Activated CD4-positive, CD25-positive, alpha-beta regulatory T cell treated with anti-CD3 and anti-CD28 coated beads, Interleukin-2, amount 50 U/mL, for 24 hours (primary cell): ENCODE measurements around the gene ACSF2.

ENCODE experiments used
- ATAC-seq, 2 donors: fragments of 150-1000 bp; cut with Tn5 transposase; one replicate each; pipeline ENCODE4 v1.10.0; 2021; ENCODE audit warnings: mild to moderate bottlenecking in 1 of 2, moderate library complexity in 1 of 2

The ACSF2 gene

GRCh38 chr17:50440172-50440837 is 14.3 kb downstream of the ACSF2 start:
- ATAC-seq, result no peak

DNA sequence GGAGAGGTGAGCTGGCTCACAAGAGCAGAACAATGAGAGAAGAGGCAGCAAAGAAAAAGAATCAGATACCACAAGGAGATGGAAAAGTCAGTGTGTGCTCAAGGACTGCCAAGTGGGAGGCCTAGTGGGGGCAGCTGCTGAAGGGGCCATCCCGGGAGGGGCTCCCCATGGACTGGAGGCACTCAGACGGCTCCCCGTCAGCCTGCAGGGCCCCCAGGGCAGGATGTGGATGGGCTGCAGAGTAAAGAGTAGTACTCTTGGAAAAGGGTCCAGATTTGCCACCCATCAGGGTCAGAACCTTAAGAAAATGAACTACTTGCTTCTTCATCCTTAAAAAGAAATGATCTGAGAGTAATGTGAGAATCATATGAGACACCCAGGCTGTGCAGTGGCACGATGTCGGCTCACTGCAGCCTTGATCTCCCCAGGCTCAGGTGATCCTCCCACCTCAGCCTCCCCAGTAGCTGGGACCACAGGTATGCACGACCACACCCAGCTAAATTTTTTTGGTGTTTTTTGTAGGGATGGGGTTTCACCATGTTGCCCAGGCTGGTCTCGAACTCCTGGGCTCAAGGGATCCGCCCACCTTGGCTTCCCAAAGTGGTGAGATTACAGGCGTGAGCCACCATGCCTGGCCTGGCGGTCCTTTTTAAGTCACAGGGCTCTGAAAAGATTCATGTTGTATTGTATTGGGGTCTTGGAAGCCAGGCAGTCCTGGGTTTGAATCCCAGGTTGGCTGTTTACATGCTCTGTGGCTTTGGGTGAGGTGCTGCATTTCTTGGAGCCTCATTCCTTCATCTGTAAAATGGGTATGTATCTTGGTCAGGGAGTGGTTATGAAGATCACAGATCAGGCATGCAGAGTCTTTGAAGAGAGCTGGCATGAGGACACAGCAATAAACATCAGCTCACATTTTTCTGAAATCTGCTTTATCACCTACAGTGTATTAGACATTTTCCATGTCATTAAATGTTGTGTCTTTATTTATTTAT is 15.1 kb downstream of the ACSF2 start:
- no peak for ATAC-seq

GRCh38 chr17:50443505-50443974 is 17.5 kb downstream of the ACSF2 start:
- no peak for ATAC-seq

DNA sequence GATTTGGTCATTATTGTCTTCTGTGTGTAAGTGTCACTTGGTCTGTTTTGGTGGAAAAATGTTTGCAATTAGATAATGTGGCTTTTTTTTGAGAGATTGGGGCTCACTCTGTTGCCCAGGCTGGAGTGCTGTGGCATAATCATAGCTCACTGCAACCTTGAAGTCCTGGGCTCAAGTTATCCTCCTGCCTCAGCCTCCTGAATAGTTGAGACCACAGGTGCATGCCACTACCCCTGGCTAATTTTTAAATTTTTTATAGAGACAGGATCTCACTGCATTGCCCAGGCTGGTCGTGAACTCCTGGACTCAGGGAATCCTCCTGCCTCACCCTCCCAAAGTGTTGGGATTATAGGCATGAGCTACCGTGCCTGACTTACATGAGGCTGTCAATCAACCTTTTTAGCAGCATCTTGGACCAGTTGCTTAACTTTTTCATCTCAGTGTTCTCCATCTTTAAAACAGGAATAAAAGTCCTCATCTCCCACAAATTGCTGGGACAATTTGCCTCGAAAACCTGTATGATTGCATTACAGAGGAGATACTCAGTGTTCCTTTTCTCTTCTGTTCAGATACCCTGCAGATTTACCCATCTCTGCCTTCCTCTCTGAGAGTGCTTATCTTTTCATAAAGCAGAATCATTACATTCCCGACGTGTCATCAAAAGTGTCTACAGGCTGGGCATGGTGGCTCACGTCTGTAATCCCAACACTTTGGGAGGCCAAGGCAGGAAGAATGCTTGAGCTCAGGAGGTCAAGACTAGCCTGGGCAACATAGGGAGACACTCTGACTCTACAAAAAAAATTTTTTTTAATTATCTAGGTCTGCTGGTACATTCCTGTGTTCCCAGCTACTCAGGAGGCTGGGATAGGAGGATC is 19.1 kb downstream of the ACSF2 start:
- no peak for ATAC-seq

GRCh38 chr17:50445730-50446325 is 19.8 kb downstream of the ACSF2 start:
- no peak for ATAC-seq

DNA sequence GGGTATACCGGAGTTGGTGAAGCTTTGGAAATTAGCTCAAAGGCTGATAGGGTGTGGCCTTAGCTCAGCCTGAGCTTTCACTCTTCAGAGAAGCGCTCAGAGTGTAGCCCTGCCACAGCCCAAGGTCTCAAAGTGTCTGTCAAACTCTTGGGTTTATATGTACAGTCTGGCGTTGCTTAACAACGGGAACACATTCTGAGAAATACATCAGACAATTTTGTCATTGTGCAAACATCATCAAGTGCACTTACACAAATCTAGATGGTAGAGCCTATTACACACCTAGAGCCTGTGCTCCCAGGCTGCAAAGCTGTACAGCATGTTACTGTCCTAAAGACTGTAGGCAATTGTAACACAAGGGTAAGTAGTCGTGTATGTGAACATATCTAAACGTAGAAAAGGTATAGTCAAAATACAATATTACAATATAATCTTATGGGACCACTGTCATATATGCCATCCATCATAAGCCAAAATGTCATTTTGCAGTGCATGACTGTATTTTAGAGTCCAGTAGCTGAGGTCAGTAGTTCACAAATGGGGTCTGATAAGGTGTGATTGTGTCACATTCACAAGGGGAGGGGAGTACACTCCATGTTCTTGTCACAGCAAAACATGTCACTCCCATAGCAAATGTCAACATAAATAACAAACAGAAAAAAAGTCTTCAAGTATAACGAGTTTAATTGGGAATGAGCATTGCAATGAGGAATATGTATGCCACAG is 22.0 kb downstream of the ACSF2 start:
- ATAC-seq, result no peak

DNA sequence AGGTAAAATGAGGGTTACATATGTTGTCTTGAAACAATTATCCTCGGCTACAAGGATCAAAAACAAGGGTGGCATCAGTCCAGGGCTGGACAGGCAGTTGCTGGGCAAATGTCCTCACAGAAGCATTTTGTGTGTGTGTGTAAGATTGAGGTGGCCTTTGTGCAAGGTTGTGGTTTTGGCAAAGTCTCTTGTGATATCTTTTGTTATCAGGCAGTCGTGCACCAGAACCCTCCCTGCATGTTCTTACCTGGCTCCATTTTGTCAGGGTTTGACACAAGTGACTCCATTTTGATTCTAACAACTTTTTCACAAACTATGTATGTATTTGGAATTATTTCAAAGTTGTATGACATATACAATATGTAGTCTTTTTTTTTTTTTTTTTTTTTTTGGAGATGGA is 22.6 kb downstream of the ACSF2 start:
- ATAC-seq, result no peak

DNA sequence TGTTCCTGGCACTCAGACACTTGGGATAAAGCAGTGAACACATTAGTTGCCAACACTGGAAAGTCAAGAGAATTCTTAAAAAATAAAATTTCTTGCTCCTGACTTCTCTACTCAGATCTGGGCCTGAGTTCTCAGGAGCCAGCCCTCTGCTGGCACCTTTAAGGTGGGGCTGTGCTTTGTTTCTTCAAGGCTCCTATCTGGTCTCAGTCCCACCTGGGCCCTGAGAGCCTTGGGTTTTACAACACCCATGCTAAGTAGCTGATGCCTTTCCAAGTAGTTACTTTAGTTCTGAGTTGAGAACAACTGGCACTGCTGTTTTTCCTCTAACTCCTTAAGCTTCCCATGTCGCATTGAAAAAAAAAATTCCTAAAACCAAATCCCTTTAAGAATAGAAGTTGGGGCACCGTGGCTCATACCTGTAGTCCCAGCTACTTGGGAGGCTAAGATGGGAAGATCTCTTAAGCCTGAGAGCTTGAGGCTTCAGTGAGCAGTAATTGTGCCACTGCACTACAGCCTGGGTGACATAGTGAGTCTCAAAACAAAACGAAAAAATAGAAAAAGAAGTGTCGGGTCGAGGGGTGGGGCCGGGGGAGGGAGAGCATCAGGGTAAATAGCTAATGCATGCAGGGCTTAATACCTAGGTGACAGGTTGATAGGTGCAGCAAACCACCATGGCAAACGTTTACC is 26.1 kb downstream of the ACSF2 start:
- ATAC-seq, result no peak

- no peak for ATAC-seq
Observed at GRCh38 chr17:50452630-50453300, 26.7 kb downstream of the ACSF2 start.

DNA sequence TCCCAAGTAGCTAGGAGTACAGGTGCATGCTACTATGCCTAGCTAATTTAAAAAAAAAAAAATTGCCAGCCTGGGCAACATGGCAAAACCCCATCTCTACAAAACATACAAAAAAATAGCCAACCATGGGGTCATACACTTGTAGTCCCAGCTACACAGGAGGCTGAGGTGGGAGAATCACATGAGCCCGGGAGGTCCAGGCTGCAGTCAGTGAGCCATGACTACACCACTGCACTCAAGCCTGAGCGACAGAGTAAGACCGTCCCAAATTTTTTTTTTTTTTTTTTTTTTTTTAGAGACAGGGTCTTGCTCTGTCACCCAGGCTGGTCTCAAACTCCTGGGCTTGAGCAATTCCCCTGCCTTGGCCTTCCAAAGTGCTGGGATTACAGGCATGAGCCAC is 27.9 kb downstream of the ACSF2 start:
- ATAC-seq, result no peak

GRCh38 chr17:50457621-50458020 is 31.6 kb downstream of the ACSF2 start:
- no peak for ATAC-seq

GRCh38 chr17:50458270-50458669 is 32.3 kb downstream of the ACSF2 start:
- no peak for ATAC-seq

DNA sequence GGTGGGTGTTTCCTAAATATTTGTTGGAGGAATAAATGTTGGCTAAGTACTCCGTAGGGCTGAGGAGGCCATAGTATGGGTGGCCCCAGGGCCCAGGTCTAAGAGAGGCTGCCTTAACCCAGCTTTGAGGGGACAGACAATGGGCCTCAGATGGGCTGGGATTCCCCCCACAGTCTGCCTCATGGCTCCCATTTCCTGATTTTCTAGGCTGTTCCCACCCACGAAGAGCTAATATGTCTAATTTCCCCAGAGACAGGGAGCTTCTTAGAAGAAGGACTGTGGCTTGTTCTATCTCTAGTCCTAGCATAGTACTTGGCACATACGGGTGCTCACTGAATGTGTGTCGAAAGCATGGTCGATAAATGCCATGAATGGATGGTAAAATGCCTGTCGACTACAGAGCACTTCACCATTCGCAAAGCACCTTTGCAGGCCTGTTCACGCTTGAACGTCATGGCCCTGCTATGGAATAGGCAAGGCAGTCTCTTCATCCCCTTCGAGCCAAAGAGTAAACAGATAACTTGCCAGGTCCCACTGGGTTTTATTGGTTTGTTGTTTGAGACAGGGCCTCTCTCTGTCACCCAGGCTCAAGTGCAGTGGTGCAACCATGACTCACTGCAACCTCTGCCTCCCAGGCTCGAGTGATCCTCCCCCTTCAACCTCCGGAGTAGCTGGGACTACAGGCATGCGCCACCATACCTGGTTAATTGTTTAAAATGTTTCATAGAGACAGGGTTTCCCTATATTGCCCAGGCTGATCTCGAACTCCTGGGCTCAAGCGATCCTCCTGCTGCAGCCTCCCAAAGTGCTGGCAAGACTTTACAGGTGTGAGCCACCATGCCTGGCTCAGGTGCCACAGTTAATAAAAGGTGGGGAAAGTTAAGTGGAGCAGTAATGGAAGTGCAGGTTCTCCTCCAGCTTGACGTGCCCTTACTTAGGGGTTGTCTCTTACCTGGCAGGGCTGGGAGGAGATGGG is 33.0 kb downstream of the ACSF2 start:
- no peak for ATAC-seq

DNA sequence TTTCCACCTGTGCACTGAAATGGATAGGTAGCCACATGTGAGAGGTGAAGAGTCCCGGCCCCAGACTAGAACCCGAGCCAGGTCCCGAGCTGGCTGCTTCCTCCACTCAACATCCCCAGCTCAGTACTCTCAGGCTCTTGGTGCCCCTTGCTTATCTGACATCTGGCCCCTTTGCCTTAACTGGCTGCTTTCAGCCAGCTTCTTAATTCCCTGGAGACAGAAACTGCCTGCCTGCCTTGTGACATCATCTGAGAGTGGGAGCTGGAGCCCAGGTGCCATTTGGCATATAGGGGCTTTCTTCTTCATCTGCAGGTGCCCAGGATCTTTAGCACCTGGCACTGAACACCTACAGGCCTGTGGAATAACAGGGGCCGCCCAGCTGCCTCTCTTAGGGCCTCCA is 33.7 kb downstream of the ACSF2 start:
- no peak for ATAC-seq

GRCh38 chr17:50460831-50461526 is 35.0 kb downstream of the ACSF2 start:
- ATAC-seq, result no peak

GRCh38 chr17:50461550-50462132 is 35.6 kb downstream of the ACSF2 start:
- ATAC-seq, result no peak

GRCh38 chr17:50462446-50462845 is 36.4 kb downstream of the ACSF2 start:
- no peak for ATAC-seq

DNA sequence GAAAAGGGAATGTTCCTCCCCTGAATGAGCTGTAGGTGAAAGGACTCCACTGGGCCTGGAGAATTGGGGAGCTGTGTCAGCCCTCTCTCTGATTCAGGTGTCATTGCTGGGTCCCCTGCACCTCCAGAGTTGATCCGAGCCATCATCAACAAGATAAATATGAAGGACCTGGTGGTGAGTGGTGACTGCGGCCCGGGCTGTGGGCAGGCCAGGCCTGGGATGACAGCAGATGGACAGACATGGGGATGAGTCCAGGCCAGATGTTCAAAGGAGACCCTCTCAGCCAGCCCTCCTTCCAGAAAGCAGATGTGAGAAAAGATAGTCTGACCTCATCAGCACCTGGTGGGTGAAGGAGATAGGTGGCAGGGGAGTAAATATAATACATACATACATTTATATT is 38.1 kb downstream of the ACSF2 start:
- no peak for ATAC-seq
